ENCODE results near the gene STIM2. TPM values are rescaled to one million over a fixed set of nuclear protein-coding genes. Genes with fewer than 3 reads are reported as not detected.
"Not testable (repeated sequence)": the region's sequence is repeated elsewhere in the genome, so short reads cannot be mapped to it uniquely, and the experiment has no call there.

STIM2 gene
- total RNA-seq, 1 donor from 2014 or later, result 17.3 TPM

GRCh38 chr4:26867914-26868684 lies 7.5 kb downstream of the STIM2 start:
- DNase-seq (ENCODE audit: low read depth in 2 of 2), result peak in 1 of 2 donors; percentile 32

- DNase-seq (ENCODE audit: low read depth in 2 of 2), result no peak
Measured at GRCh38 chr4:26870576-26871262, 10.1 kb downstream of the STIM2 start.

- DNase-seq (ENCODE audit: low read depth in 2 of 2), result peak; percentile 24 to 62
Measured at GRCh38 chr4:26871611-26872010, 11.0 kb downstream of the STIM2 start.

- peak in 1 of 2 donors; percentile 55 for DNase-seq (ENCODE audit: low read depth in 2 of 2)
Measured at GRCh38 chr4:26873391-26874026, 12.9 kb downstream of the STIM2 start.

GRCh38 chr4:26874110-26874509 lies 13.5 kb downstream of the STIM2 start:
- no peak for DNase-seq (ENCODE audit: low read depth in 2 of 2)

- no peak for DNase-seq (ENCODE audit: low read depth in 2 of 2)
Measured at GRCh38 chr4:26877406-26877805, 16.8 kb downstream of the STIM2 start.

GRCh38 chr4:26877961-26878360 lies 17.3 kb downstream of the STIM2 start:
- no peak for DNase-seq (ENCODE audit: low read depth in 2 of 2)

- no peak for DNase-seq (ENCODE audit: low read depth in 2 of 2)
Measured at GRCh38 chr4:26878794-26879391, 18.3 kb downstream of the STIM2 start.

GRCh38 chr4:26879805-26880204 lies 19.2 kb downstream of the STIM2 start:
- DNase-seq (ENCODE audit: low read depth in 2 of 2), result no peak

- DNase-seq (ENCODE audit: low read depth in 2 of 2), result no peak
Measured at GRCh38 chr4:26884026-26884425, 23.4 kb downstream of the STIM2 start.

GRCh38 chr4:26884486-26884988 lies 23.9 kb downstream of the STIM2 start:
- no peak for DNase-seq (ENCODE audit: low read depth in 2 of 2)

- DNase-seq (ENCODE audit: low read depth in 2 of 2), result peak in 1 of 2 donors; percentile 48
Measured at GRCh38 chr4:26885912-26886274, 25.3 kb downstream of the STIM2 start.

GRCh38 chr4:26887143-26887542 lies 26.5 kb downstream of the STIM2 start:
- no peak for DNase-seq (ENCODE audit: low read depth in 2 of 2)

GRCh38 chr4:26887809-26888208 lies 27.2 kb downstream of the STIM2 start:
- DNase-seq (ENCODE audit: low read depth in 2 of 2), result no peak

GRCh38 chr4:26889356-26889755 lies 28.7 kb downstream of the STIM2 start:
- no peak for DNase-seq (ENCODE audit: low read depth in 2 of 2)

GRCh38 chr4:26891054-26891453 lies 30.4 kb downstream of the STIM2 start:
- DNase-seq (ENCODE audit: low read depth in 2 of 2), result no peak

GRCh38 chr4:26891867-26892266 lies 31.2 kb downstream of the STIM2 start:
- no peak for DNase-seq (ENCODE audit: low read depth in 2 of 2)

- DNase-seq (ENCODE audit: low read depth in 2 of 2), result no peak
Measured at GRCh38 chr4:26892480-26893150, 32.0 kb downstream of the STIM2 start.

- peak in 1 of 2 donors; percentile 60 for DNase-seq (ENCODE audit: low read depth in 2 of 2)
Measured at GRCh38 chr4:26893491-26893890, 32.9 kb downstream of the STIM2 start.

GRCh38 chr4:26894881-26895280 lies 34.2 kb downstream of the STIM2 start:
- DNase-seq (ENCODE audit: low read depth in 2 of 2), result not testable (repeated sequence)

GRCh38 chr4:26896636-26897035 lies 36.0 kb downstream of the STIM2 start:
- peak in 1 of 2 donors; percentile 53 for DNase-seq (ENCODE audit: low read depth in 2 of 2)

All from lung microvascular endothelial cell (primary cell).